DOHH2 (cell line): ENCODE results near the gene RNF213.

ENCODE experiments used
- EZH2phosphoT487 ChIP-seq: fragments of 200-600 bp; sonication (generic); IDR thresholded peaks from 2 replicates; pipeline ENCODE4 v1.6.1; 2017; ENCODE audit warnings: borderline replicate concordance, mild to moderate bottlenecking, antibody characterized with exemption, low read length, moderate library complexity, mixed read lengths
- TF ChIP-seq, protein P1 (sequence below): fragments of 200-600 bp; sonication (generic); IDR thresholded peaks from one replicate; pipeline ENCODE4 v1.5.1; 2014; ENCODE audit warnings: antibody characterized with exemption, mild to moderate bottlenecking, low read depth, low read length; ENCODE audit not compliant: poor library complexity, severe bottlenecking

DNA sequence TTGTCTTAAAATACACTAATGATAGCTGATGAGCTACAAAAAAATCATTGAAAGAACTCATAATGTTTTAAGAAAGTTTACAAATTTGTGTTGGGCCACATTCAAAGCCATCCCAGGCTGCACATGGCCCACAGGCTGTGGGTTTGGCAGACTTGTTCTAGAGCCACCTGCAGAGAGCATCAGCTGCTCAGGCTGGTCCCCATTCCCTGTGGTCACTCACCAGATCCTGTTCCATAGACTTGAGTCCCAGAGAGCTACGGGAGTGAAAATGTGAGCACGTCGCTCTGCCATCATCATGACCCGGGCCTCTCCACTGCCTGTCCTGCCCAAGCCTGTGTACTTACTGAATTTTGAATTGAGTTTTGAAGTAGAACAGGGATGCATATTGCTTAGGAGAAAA is 33.5 kb upstream of the RNF213 start:
- TF ChIP-seq, protein P1, sequence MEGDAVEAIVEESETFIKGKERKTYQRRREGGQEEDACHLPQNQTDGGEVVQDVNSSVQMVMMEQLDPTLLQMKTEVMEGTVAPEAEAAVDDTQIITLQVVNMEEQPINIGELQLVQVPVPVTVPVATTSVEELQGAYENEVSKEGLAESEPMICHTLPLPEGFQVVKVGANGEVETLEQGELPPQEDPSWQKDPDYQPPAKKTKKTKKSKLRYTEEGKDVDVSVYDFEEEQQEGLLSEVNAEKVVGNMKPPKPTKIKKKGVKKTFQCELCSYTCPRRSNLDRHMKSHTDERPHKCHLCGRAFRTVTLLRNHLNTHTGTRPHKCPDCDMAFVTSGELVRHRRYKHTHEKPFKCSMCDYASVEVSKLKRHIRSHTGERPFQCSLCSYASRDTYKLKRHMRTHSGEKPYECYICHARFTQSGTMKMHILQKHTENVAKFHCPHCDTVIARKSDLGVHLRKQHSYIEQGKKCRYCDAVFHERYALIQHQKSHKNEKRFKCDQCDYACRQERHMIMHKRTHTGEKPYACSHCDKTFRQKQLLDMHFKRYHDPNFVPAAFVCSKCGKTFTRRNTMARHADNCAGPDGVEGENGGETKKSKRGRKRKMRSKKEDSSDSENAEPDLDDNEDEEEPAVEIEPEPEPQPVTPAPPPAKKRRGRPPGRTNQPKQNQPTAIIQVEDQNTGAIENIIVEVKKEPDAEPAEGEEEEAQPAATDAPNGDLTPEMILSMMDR: no peak
- TF ChIP-seq EZH2phosphoT487: no peak
